Right kidney (tissue), 1 donor: ENCODE results near the gene RRAD.
"Not testable (repeated sequence)": the region's sequence is repeated elsewhere in the genome, so short reads cannot be mapped to it uniquely, and the experiment has no call there.

ENCODE experiments used
- DNase-seq: peaks from one replicate; pipeline ENCODE4 v3.0.0-alpha.2; 2016

The RRAD gene

DNA sequence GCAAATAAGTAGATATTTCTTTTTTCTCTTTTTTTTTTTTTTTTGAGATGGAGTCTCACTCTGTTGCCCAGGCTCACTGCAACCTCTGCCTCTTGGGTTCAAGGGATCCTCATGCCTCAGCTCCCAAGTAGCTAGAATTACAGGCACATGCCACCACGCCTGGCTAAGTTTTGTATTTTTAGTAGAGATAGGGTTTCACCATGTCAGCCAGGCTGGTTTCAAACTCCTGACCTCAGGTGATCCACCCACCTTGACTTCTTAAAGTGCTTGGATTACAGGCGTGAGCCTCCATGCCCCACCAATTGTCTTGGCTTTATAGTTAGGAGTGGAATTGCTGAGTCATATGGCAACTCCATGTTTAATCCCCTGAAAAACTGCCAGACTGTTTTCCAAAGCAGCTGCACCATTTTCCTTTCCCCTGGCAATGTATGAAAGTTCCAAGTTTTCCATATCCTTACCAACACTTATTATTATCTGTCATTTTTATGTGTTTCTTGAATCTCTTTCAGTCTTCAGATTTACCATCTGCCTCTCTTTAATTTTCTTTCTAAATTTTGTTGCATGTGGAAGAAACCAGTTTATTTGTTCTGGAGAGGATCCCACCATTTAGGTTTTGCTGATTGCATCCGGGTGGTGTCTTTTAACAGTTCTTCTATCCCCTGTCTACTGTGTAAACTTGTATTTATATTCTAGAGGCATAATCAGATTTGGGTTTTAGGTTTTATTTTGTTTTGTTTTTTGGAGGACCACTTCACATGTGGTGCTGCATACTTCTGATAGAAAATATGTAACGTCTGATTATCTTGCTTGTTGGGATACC, 25.8 kb upstream of the RRAD start:
- DNase-seq = no peak

DNA sequence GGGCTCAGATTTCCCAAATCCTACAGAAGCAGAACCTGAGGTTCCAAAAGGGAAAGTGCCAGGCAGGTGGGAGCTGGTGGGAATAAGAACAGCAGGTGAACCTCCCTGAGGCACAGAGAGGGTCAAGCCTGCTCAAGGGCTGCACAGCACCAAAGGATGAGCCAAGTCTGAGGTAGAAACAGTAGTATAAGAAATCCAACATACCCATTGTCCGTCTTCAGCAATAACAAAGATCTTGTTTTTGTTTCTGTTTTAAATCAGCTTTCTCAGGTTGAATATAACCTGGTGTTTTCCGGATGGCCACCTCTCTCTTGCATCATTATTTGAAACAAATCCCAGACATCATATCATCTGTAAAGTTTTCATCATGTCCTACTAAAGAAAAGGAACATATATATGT, 25.1 kb upstream of the RRAD start:
- no peak for DNase-seq

DNA sequence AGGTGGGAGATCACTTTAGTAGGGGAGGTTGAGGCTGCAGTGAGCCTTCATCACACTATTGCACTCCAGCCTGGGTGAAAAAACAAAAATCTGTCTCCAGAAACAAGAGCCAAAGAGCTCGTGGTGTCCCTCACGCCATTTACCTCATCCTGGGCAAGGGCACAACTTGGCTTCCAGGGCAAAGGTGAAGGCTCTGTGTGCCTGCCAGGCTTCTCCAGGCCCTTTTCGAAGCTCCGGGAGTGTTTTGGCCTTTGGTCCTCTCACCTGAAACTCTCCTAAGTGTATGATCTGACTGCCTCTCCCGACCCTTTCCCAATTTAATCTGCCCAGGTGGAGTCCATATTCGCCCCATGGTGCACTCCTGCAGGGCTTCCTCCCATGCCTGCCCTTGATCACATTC, 24.1 kb upstream of the RRAD start:
- DNase-seq = no peak

DNA sequence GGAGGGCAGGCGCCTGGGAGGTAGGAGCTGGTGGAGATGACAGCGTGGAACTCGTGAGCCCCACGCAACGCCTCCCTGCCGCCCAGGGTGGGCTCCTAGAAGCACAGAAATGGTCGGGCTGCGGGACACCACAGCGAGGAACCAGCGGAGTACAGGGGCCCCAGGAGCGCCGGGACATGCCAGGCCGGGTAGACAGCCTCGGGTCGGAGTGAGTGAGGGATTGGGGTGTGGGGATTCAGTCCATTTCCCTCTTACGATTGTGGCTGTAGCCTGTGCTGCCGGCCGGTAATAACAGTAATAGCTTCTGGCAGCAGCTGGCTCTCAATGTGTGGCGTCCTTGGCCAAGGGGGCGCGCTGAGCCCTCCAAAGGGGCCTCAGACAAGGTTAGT, 23.5 kb upstream of the RRAD start:
- DNase-seq = peak; percentile 41

DNA sequence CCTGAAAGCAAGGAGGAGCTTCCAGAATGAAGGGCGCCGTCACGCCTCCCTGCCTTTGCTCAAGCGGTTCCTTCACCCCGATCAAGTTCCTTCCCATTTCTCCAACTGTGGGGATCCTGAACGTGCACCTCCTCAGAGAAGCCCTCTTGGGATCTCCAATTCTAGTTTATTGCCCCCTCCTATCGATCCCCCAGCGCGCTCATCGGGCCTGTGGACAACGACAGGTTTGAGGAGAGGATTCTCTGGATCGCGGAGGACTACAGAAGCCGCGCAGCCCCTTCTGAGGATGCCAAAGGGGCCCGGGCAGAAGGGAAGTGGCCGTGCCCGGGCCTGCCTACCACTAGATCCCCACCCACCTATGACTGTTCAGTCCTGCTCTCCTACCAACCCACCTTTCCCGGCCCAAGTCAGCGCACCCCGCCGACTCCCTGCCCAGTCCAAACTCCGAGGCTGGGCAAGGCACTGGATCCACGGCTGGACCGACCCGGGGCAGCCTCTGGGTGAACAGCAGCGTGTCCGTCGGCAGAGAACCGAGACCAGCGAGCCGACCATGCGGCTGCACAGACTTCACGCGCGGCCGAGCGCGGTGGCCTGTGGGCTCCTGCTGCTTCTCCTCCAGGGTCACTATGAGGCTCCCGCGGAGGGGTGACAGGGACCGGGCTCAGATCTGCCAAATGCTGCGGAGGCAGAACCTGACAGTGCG, 22.9 kb upstream of the RRAD start:
- DNase-seq = peak; percentile 63

DNA sequence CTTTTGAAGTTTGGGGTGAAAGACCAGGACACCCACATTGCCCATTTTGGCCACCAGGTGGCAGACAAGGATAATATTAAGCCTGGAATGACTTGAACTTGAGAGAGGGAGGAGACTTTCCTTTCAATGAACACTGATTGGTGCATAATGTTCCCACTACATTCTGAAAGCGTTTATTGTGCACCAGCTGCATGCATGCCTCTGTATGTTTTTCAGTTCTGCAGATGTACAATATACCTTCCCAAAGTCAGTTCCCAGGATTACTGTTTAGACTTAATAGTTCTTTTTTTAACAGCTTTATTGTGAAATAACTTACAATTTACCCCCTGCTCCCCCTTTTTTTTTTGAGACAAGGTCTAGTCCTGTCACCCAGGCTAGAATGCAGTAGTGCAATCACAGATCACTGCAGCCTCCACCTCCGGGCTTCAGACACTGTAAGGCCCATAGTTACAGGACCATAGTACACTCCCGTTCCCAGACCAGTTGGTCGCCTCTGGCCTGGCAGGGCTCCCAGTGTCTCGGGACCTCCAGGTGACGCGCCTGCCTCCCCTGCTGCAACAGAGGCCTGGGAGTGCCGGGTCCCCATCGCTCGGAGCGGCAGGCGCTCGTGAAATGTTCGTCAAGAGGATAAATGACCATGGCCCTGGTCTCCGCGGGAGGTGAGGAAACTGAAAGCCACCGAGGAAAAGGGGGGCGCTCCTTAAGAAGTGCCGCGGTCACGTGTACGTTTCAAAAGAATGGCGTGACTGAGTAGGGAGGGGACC, 22.1 kb upstream of the RRAD start:
- DNase-seq = peak; percentile 67

DNA sequence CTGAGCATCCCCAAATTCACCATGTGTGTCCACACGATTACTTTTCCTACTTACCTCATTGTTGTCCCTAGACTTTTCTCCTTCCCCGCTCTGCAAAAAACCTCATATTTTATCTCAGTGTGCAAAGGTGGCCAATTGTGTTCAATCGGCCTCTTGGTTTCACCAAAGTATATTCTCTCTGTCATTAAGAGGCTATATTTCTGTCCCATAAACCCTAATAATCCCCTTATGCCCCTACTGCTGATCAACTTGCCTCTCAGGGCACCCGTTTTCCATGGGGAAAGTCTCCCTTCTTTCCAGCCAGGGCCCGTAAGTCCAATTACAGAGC, 21.6 kb upstream of the RRAD start:
- DNase-seq = no peak

DNA sequence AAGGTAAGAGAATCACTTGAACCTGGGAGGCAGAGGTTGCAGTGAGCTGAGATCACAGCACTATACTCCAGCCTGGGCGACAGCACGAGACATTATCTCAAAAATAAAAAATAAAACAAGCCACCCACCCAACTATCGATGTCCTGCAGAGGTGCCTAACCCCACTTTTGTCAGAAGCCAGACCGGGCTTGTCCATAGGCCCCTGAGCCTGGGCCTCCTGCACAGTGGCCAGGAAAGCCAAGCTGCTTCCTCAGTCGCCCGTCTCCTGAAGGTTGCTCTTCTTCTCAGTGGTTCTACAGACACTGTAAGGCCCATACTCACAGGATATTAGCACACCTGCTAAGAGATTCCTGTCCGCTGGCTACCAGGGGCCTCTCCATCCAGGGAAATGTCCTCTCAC, 21.2 kb upstream of the RRAD start:
- no peak for DNase-seq

DNA sequence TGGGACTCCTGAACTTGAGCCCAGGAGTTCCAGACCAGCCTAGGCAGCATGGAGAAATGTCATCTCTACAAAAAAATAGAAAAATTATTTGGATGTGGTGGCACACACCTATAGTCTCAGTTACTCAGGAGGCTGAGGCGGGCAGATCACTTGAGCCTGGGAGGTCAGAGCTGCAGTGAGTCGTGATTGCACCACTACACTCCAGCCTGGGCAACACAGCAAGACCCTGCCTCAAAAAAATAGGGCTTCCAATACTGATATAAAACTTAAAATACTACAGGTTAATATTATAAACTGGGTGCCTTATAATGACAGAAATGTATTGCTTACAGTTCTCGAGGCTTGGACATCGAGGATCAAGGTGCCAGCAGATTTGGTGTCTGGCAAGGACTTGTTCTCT, 20.6 kb upstream of the RRAD start:
- no peak for DNase-seq

DNA sequence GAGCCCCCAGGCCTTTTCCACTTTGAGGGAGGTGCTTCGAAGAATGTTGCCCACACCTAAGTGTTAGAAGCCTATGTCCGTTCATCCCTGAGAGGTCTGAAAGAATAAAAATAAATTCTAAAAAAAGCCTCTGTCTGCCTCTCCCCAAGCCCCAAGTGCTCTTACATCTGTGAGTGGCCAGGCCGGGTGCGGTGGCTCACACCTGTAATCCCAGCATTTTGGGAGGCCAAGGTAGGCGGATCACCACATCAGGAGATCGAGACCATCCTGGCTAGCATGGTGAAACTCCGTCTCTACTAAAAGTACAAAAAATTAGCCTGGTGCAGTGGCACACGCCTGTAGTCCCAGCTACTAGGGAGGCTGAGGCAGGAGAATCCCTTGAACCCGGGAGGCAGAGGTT, 19.6 kb upstream of the RRAD start:
- not testable (repeated sequence) for DNase-seq

DNA sequence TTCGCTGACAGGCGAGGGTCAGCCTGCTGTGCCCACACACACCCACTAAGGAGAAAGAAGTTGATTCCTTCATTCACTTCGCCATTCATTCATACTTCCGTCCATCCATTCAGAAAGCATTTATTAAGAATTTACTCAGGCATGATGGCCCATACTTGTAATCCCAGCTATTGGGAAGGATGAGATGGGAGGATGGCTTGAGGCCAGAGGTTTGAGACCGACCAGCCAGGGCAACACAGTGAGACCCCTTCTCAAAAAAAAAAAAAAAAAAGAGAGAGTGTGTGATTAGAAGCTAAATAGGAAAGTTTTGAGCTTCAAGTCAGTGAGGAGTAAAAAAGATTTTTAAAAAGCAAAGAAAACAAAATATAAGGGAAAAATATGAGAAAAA, 18.7 kb upstream of the RRAD start:
- no peak for DNase-seq

DNA sequence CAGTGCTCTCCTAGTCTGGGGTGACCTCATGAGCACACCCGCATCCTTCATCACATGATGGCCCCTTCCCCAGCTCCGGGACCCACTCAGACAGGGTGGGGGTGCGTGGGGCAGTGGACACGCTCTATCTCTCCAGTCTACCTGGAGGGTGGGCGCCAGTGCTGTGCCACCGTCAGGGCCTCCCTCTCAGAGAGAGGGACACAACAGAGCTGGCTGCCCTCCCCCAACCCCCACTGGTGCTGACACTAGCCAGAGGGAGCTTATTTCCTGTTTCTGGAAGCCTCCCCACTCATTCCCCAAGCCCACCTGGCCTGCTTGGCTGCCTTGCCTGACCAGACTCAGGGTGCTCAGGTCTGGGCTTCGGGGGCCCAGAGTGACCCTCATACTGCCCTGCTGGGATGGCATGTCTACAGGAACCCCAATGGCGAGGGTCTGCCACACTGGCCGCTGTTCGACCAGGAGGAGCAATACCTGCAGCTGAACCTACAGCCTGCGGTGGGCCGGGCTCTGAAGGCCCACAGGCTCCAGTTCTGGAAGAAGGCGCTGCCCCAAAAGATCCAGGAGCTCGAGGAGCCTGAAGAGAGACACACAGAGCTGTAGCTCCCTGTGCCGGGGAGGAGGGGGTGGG, 18.2 kb upstream of the RRAD start:
- DNase-seq = no peak

DNA sequence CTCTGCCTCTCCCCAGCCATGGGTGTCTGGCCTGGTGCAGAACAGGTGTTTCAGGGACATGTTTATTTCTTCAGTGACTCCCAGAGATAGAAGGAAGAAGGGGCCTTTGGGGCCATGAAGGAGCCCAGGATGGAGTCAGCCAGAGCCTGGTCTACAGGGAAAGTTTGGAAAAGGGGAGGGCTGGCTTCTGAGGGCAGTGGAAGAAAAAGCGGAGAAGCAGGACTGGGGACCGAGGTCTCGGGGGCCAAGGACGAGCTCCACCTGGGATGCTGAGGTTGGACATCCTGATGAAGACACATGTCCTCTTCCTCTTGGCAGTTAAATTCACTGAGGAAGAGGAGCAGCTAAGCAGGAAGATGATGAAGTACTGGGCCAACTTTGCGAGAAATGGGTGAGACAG, 17.6 kb upstream of the RRAD start:
- DNase-seq = no peak

DNA sequence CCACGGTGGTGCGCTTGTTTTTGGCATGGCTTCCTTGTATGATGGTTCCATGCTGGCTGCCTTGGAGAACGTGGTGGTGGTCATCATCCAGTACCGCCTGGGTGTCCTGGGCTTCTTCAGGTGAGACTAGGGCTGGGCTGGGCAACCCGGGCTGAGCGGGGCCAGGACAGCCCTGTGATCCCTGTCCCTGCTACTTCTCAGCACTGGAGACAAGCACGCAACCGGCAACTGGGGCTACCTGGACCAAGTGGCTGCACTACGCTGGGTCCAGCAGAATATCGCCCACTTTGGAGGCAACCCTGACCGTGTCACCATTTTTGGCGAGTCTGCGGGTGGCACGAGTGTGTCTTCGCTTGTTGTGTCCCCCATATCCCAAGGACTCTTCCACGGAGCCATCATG, 14.9 kb upstream of the RRAD start:
- DNase-seq = no peak

DNA sequence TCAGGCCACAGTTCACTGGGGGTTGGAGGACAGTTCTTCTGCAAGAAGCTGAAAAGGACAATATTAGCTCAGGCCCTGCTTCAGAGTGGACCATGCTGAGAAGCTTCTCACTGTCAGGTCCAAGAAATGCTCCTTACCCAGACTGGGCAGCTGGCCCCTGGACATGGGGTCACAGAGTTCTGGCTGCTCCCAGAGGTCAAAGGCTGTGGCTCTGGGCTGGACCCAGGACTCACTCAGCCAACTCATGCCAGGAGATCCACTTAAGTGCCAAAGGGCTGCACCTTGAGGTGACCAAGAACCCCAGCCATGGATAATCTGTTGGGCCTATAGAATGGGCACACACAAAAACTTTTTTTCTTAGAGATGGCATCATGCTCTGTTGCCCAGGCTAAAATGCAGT, 14.0 kb upstream of the RRAD start:
- no peak for DNase-seq

DNA sequence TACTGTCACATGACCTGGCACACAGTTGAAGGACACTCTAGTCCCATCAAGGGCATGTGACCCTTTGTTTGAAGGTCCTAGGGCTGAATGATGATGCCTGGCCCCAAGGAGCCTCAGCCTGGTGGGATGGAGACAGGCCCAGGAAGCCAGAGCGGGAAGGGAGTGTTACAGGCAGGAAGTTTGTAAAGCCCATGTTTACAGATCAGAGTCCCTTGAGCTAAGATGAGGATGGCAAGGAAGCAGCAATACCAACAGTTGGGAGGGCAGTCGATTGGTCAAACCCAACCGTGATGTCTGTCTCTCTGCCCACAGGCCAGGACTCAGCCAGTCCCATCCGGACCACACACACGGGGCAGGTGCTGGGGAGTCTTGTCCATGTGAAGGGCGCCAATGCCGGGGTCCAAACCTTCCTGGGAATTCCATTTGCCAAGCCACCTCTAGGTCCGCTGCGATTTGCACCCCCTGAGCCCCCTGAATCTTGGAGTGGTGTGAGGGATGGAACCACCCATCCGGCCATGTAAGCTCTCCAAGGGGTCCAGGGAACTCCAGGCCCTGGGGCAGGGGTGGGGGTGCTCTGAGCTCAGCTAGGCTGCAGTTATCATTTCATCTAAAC, 12.5 kb upstream of the RRAD start:
- DNase-seq = no peak

DNA sequence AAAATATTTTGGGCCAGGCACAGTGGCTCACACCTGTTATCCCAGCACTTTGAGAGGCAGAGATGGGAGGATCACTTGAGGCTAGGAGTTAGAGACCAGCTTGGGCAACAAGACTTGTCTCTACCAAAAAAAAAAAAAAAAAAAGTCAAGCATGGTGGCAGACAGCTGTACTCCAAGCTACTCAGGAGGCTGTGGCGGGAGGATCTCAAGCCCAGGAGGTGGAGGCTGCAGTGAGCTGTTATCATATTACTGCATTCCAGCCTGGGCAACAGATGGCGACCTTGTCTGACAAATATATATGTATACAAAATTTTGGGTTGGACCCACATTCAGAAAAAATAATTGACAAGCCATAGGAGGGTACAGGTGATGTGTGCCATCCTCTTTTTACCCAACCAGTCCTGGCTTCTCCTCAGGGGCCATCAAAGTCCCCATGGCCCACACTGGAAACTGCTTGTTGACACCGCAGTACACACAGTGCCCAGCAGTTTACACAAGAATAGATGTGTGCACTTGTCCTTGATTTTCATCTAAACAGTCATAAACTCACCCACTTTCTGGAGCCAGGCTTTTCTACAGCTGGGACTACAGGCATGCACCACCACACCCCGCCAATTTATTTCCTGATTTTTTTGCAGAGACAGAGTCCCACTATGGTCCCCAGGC, 11.7 kb upstream of the RRAD start:
- DNase-seq = no peak

DNA sequence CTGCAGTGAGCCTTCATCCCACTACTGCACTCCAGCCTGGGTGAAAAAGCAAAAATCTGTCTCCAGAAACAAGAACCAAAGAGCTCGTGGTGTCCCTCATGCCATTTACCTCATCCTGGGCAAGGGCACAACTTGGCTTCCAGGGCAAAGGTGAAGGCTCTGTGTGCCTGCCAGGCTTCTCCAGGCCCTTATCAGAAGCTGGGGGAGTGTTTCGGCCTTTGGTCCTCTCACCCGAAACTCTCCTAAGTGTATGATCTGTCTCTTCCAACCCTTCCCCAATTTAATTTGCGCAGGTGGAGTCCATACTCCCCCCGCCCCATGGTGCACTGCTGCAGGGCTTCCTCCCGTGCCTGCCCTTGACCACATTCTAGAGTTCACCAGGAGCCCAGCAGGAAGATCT, 11.1 kb upstream of the RRAD start:
- no peak for DNase-seq

DNA sequence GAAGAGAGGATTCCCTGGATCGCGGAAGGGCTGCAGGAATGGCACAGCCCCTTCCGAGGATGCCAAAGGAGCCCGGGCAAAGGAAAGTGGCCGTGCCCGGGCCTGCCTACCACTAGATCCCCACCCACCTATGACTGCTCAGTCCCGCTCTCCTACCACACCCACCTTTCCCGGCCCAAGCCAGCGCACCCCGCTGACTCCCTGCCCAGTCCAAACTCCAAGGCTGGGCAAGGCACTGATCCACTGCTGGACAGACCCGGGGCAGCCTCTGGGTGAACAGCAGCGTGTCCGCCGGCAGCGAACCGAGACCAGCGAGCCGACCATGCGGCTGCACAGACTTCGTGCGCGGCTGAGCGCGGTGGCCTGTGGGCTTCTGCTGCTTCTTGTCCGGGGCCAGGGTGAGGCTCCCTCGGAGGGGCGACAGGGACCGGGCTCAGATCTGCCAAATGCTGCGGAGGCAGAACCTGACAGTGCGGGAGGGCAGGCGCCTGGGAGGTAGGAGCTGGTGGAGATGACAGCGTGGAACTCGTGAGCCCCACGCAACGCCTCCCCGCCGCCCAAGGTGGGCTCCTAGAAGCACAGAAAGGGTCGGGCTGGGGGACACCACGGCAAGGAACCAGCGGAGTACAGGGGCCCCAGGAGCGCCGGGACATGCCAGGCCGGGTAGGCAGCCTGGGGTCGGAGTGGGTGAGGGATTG, 10.1 kb upstream of the RRAD start, which contains the start of gene CES2:
TSS of gene CES2 (plus strand) at position 203 of the 698 bp plus-strand sequence. CDS start at position 323, 120 bp downstream.
- peak; percentile 65 for DNase-seq

DNA sequence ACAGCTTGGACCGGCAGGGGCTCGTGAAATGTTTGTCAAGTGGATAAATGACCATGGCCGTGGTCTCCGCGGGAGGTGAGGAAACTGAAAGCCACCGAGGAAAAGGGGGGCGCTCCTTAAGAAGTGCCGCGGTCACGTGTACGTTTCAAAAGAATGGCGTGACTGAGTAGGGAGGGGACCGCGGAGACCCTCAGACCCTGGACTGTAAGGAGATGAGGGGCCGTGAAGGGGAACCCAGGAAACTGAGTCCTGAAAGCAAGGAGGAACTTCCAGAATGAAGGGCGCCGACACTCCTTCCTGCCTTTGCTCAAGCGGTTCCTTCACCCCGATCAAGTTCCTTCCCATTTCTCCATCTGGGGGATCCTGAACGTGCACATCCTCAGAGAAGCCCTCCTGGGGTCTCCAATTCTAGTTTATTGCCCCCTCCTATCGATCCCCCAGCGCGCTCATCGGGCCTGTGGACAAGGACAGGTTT, 9.5 kb upstream of the RRAD start:
- not testable (repeated sequence) for DNase-seq
